Measurements from ENCODE around the gene ADNP2.

Gene ADNP2

GRCh38 chr18:80189531-80189865 lies 80.4 kb downstream of the ADNP2 start:
- DNase-seq (ENCODE audit: low read depth in 2 of 2, low spot score in 1 of 2), result no peak
